Neuronal stem cell (in vitro differentiated cells): ENCODE results near the gene UPF2.
A peak's percentile ranks its signal among the peaks of the same experiment; 100 is the strongest.

Source experiments
- DNase-seq: peaks from one replicate; pipeline ENCODE4 v3.0.0-alpha.2; 2013; ENCODE audit warnings: low spot score
- H2AFZ ChIP-seq: one replicate; pipeline ENCODE4 v1.6.1; 2013; ENCODE audit warnings: mild to moderate bottlenecking, low read length, inconsistent platforms
- H2AK5ac ChIP-seq: 2 replicates; pipeline ENCODE4 v1.6.1; 2013; ENCODE audit warnings: low read depth, mild to moderate bottlenecking, inconsistent platforms, low read length, moderate library complexity, mixed read lengths
- H2BK120ac ChIP-seq: 2 replicates; pipeline ENCODE4 v1.6.1; 2013; ENCODE audit warnings: low read depth, mild to moderate bottlenecking, inconsistent platforms, low read length, moderate library complexity, mixed read lengths
- H2BK12ac ChIP-seq: one replicate; pipeline ENCODE4 v1.6.1; 2013; ENCODE audit warnings: low read length, inconsistent platforms
- H2BK15ac ChIP-seq: 2 replicates; pipeline ENCODE4 v1.6.1; 2013; ENCODE audit warnings: mild to moderate bottlenecking, low read length, inconsistent platforms, mixed read lengths
- H2BK5ac ChIP-seq: one replicate; pipeline ENCODE4 v1.6.1; 2013; ENCODE audit warnings: inconsistent platforms, mild to moderate bottlenecking, low read length, moderate library complexity
- H3K14ac ChIP-seq: one replicate; pipeline ENCODE4 v1.6.1; 2013; ENCODE audit warnings: low read length, inconsistent platforms
- H3K18ac ChIP-seq: 2 replicates; pipeline ENCODE4 v1.6.1; 2013; ENCODE audit warnings: low read length, inconsistent platforms
- H3K23ac ChIP-seq: 2 replicates; pipeline ENCODE4 v1.6.1; 2013; ENCODE audit warnings: low read depth, mild to moderate bottlenecking, mixed read lengths, low read length, inconsistent platforms; ENCODE audit not compliant: poor library complexity
- H3K27ac ChIP-seq: replicated peaks from 3 replicates; pipeline ENCODE4 v1.5.1; 2013; ENCODE audit warnings: low read length, inconsistent platforms
- H3K27me3 ChIP-seq, 3 experiments: 2 replicates each; pipeline ENCODE4 v1.6.1; 2013; ENCODE audit warnings: low read length in 3 of 3, mild to moderate bottlenecking in 2 of 3, inconsistent platforms in 1 of 3, low read depth in 1 of 3, mixed read lengths in 1 of 3, moderate library complexity in 1 of 3; ENCODE audit not compliant: control insufficient read depth in 3 of 3, insufficient read depth in 3 of 3
- H3K36me3 ChIP-seq, 2 donors: replicated peaks in 1 of 2; 2 replicates each; pipeline ENCODE4 v1.6.1; 2013; ENCODE audit warnings: low read length in 2 of 2; ENCODE audit not compliant: control insufficient read depth in 2 of 2, insufficient read depth in 2 of 2
- H3K4ac ChIP-seq: 2 replicates; pipeline ENCODE4 v1.6.1; 2013; ENCODE audit warnings: inconsistent platforms, mild to moderate bottlenecking, low read length, moderate library complexity
- H3K4me1 ChIP-seq, 2 donors: 1 replicate in 1 of 2; 2 replicates in 1 of 2; pipeline ENCODE4 v1.6.1; 2013; ENCODE audit warnings: low read length in 2 of 2, low read depth in 1 of 2; ENCODE audit not compliant: control insufficient read depth in 2 of 2, insufficient read depth in 1 of 2
- H3K4me2 ChIP-seq: one replicate; pipeline ENCODE4 v1.6.1; 2013; ENCODE audit warnings: mild to moderate bottlenecking, low read length, inconsistent platforms; ENCODE audit not compliant: insufficient read depth, poor library complexity, severe bottlenecking
- H3K4me3 ChIP-seq, 2 donors: 2 replicates each; pipeline ENCODE4 v1.5.1; 2013; ENCODE audit warnings: low read length in 2 of 2, mild to moderate bottlenecking in 2 of 2, inconsistent platforms in 1 of 2, moderate library complexity in 1 of 2
- H3K79me1 ChIP-seq: one replicate; pipeline ENCODE4 v1.6.1; 2013; ENCODE audit warnings: low read depth, mild to moderate bottlenecking, inconsistent platforms, low read length, moderate library complexity
- H3K9ac ChIP-seq: one replicate; pipeline ENCODE4 v1.6.1; 2013; ENCODE audit warnings: mild to moderate bottlenecking, low read depth, low read length, inconsistent platforms; ENCODE audit not compliant: poor library complexity
- H3K9me3 ChIP-seq, 2 donors: replicated peaks in 1 of 2; 2 replicates each; pipeline versions ENCODE3 to v1.6.1; 2013; ENCODE audit warnings: low read length in 2 of 2, mild to moderate bottlenecking in 2 of 2, inconsistent platforms in 1 of 2, low read depth in 1 of 2, mixed read lengths in 1 of 2, moderate library complexity in 1 of 2; ENCODE audit not compliant: control insufficient read depth in 2 of 2, insufficient read depth in 1 of 2
- H4K8ac ChIP-seq: one replicate; pipeline ENCODE4 v1.6.1; 2013; ENCODE audit warnings: low read depth, mild to moderate bottlenecking, inconsistent platforms, low read length, moderate library complexity
- H4K91ac ChIP-seq: one replicate; pipeline ENCODE4 v1.6.1; 2013; ENCODE audit warnings: low read length, low read depth, mild to moderate bottlenecking, inconsistent platforms; ENCODE audit not compliant: poor library complexity
- WGBS, 2 donors: extraction: QIAGEN DNeasy Blood & Tissue Kit; methylation state at CpG; one replicate each; pipeline ENCODE4 v1.1.7; 2013; ENCODE audit warnings: missing lambda C conversion rate in 2 of 2, mixed read lengths in 1 of 2; ENCODE audit not compliant: insufficient read length in 2 of 2, insufficient replicate concordance in 1 of 2; ENCODE audit errors: extremely low coverage in 2 of 2; 5-methylcytosine and 5-hydroxymethylcytosine counted together

The UPF2 gene

DNA sequence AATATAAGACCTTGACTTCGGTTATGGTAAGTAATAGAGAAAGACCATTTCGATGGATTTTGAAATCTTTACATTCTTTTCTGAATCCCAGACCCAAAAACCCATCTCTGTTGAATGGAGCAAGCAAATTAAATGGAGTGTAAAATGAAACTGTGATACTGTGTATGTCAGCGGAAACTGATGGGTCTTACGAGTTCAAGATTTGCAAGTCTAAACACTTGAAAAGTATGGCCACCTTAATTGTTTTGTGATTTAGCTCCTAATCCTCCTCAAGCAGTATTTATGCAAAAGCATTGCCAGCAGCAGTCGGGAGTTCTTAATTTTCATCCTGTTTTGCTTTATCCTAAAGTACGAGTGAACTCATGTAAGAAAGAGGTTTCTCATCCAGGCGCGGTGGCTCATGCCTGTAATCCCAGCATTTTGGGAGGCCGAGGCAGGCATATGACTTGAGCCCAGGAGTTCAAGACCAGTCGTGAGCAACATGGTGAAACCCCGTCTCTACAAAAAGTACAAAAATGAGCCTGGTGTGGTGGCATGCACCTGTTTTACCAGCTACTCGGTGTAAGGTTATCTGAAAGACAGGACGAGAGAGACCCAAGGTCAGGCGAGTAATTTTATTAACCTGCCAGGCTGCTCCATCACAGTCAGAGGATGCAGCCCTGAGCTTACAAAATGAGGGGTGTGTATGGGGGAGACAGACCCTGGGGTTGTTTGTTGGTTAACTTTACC, 20.3 kb upstream of the UPF2 start:
- no peak overlapping the region for H2BK120ac ChIP-seq
- DNase-seq, result no peak
- no peak overlapping the region for H4K8ac ChIP-seq
- no peak overlapping the region for H2BK15ac ChIP-seq
- no peaks in the 10 kb centered on the region for H3K9me3 ChIP-seq
- no peak overlapping the region for H3K23ac ChIP-seq
- H3K18ac ChIP-seq, result no peak overlapping the region
- H3K9ac ChIP-seq, result no peak overlapping the region
- no peak overlapping the region for H2BK12ac ChIP-seq
- no peak overlapping the region for H3K27ac ChIP-seq
- no peaks in the 10 kb centered on the region for H3K79me1 ChIP-seq
- H3K4me1 ChIP-seq, result no peaks in the 10 kb centered on the region
- no peak overlapping the region for H2BK5ac ChIP-seq
- no peak overlapping the region for H3K4me2 ChIP-seq
- no peak overlapping the region for H3K14ac ChIP-seq
- H3K4me3 ChIP-seq, result no peak overlapping the region
- no peak overlapping the region for H3K4ac ChIP-seq
- H2AK5ac ChIP-seq, result no peak overlapping the region
- no CpG with 5 or more reads among the region's 14 CpGs for WGBS, 2 donors
- no peak overlapping the region for H4K91ac ChIP-seq
- H3K36me3 ChIP-seq, result no peaks in the 10 kb centered on the region
- peak overlapping the region; percentile 3 for H2AFZ ChIP-seq
- no peaks in the 10 kb centered on the region for H3K27me3 ChIP-seq

- Histone ChIP-seq H3K4me2 (no peak overlapping the region), H3K36me3 (no peaks in the 10 kb centered on the region), H4K8ac (no peak overlapping the region), H3K14ac (no peak overlapping the region), H2BK5ac (no peak overlapping the region), H3K4ac (no peak overlapping the region), H2BK12ac (no peak overlapping the region), H2BK15ac (no peak overlapping the region), H3K27ac (no peak overlapping the region), H2BK120ac (no peak overlapping the region), H2AFZ (no peak overlapping the region), H3K18ac (no peak overlapping the region), H3K79me1 (no peaks in the 10 kb centered on the region), H3K4me3 (no peak overlapping the region), H3K27me3 (no peaks in the 10 kb centered on the region), H3K9ac (no peak overlapping the region), H3K9me3 (no peaks in the 10 kb centered on the region), H4K91ac (no peak overlapping the region), H3K23ac (no peak overlapping the region), H3K4me1 (no peaks in the 10 kb centered on the region), H2AK5ac (no peak overlapping the region)
- DNase-seq, result no peak
- no CpG with 5 or more reads among the region's 4 CpGs for whole genome bisulfite sequencing, 2 donors
Observed at GRCh38 chr10:12061124-12061523, 18.5 kb upstream of the UPF2 start.

- no peak overlapping the region for H3K9ac ChIP-seq
- no peak overlapping the region for H2BK120ac ChIP-seq
Observed at GRCh38 chr10:12056748-12057147, 14.1 kb upstream of the UPF2 start.

DNA sequence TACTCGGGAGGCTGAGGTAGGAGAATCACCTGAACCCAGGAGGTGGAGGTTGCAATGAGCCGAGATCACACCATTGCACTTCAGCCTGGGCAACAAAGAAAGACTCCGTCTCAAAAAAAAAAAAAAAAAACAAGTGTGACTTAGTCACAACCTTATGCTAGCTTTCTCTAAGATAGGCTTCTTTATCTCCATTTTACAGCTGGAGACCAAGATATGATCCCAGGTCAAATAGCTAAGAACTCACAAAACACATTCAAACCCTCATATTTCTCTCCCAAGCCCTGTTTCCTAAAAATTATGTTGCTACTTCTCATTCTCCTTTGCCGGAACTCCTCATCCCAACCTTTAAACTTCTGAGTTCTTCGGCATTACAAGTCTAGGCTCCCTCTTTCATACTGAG, 13.1 kb upstream of the UPF2 start:
- H3K18ac ChIP-seq, result no peak overlapping the region
- no peak overlapping the region for H3K4me2 ChIP-seq
- WGBS, 2 donors, result no CpG with 5 or more reads among the region's 5 CpGs
- H2BK12ac ChIP-seq, result no peak overlapping the region
- no peaks in the 10 kb centered on the region for H3K4me1 ChIP-seq
- DNase-seq, result no peak
- no peak overlapping the region for H3K27ac ChIP-seq
- no peak overlapping the region for H3K14ac ChIP-seq
- no peak overlapping the region for H2BK15ac ChIP-seq
- no peak overlapping the region for H3K4ac ChIP-seq
- H4K91ac ChIP-seq, result no peak overlapping the region
- no peaks in the 10 kb centered on the region for H3K36me3 ChIP-seq
- H3K79me1 ChIP-seq, result no peaks in the 10 kb centered on the region
- H2BK120ac ChIP-seq, result no peak overlapping the region
- no peak overlapping the region for H4K8ac ChIP-seq
- H3K9me3 ChIP-seq, result no peaks in the 10 kb centered on the region
- H3K4me3 ChIP-seq, result no peak overlapping the region
- no peak overlapping the region for H3K9ac ChIP-seq
- H2AK5ac ChIP-seq, result no peak overlapping the region
- no peak overlapping the region for H2AFZ ChIP-seq
- H3K27me3 ChIP-seq, result no peaks in the 10 kb centered on the region
- H2BK5ac ChIP-seq, result no peak overlapping the region
- H3K23ac ChIP-seq, result no peak overlapping the region

More at GRCh38 chr10:12056748-12057147, 14.1 kb upstream of the UPF2 start:
- Histone ChIP-seq H3K79me1 (no peaks in the 10 kb centered on the region), H2BK12ac (no peak overlapping the region), H3K4me3 (no peak overlapping the region), H3K36me3 (no peaks in the 10 kb centered on the region), H3K9me3 (no peaks in the 10 kb centered on the region), H4K91ac (no peak overlapping the region), H2BK5ac (no peak overlapping the region), H2BK15ac (no peak overlapping the region), H3K4me1 (no peaks in the 10 kb centered on the region), H3K27ac (no peak overlapping the region), H3K14ac (no peak overlapping the region), H2AK5ac (no peak overlapping the region), H3K23ac (no peak overlapping the region), H4K8ac (no peak overlapping the region), H2AFZ (no peak overlapping the region), H3K18ac (no peak overlapping the region), H3K4me2 (no peak overlapping the region), H3K27me3 (no peaks in the 10 kb centered on the region), H3K4ac (no peak overlapping the region)
- WGBS, 2 donors, result no CpG with 5 or more reads among the region's 4 CpGs
- no peak for DNase-seq
